Measurements from ENCODE around the gene GULP1.

- no peak for TF ChIP-seq POLR2A (IDR thresholded peaks at IDR 0.05)
- no peak for TF ChIP-seq CTCF (IDR thresholded peaks at IDR 0.05)
Measured at GRCh38 chr2:188316342-188316741, 24.7 kb downstream of the GULP1 start.

All from vagina (tissue), 2 donors.